Breast epithelium (tissue), 3 donors: ENCODE measurements around the gene MYH3.

Experiments used
- CTCF ChIP-seq, 3 donors: fragments of 450-650 bp; IDR thresholded peaks; one replicate each; pipeline ENCODE4 v1.5.1; 2016 to 2017; ENCODE audit warnings: antibody characterized with exemption in 3 of 3, mild to moderate bottlenecking in 3 of 3, moderate library complexity in 3 of 3
- POLR2A ChIP-seq: fragments of 450-650 bp; IDR thresholded peaks from one replicate; pipeline ENCODE4 v1.6.1; 2016; ENCODE audit warnings: antibody characterized with exemption, mild to moderate bottlenecking, moderate library complexity
- POLR2AphosphoS5 ChIP-seq, 3 donors: sonication (generic); formaldehyde crosslinking; IDR thresholded peaks; one replicate each; pipeline ENCODE4 v1.6.1; 2017; ENCODE audit warnings: antibody characterized with exemption in 3 of 3

DNA sequence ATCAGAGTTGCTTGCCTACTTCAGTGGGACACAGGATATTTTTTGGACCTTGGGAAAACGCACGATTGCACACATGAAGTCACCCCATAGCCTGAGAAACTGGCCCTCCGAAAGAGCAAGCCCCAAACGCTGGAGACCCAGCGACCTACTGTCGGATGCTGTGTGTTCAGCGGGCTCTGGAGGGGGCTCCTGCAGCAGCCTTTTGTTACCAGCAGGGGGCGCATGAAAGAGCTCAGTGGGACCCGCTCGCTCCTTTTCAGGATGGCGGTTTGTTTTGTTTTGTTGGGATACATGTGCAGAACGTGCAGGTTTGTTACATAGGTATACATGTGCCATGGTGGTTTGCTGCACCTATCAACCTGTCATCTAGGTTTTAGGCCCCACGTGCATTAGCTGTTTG, 28.4 kb downstream of the MYH3 start:
- TF ChIP-seq POLR2A (no peak), CTCF (IDR thresholded peaks at IDR 0.05) (no peak), POLR2AphosphoS5 (IDR thresholded peaks at IDR 0.05) (no peak)
